K562 (cell line): Measurements from ENCODE around the gene GNG7.

Experiments
- FOXK2 ChIP-seq, 2 experiments: fragments of 450-650 bp; IDR thresholded peaks in 1 of 2; conservative IDR thresholded peaks in 1 of 2; 2 replicates each; pipeline ENCODE4 v1.6.1; 2016; ENCODE audit warnings: low read depth in 2 of 2, mild to moderate bottlenecking in 1 of 2
- SETDB1 ChIP-seq: IDR thresholded peaks from one replicate; pipeline ENCODE4 v1.6.1; 2012; ENCODE audit warnings: low read length, control low read depth, inconsistent platforms
- YY1 ChIP-seq, 3 experiments: IDR thresholded peaks; 2 replicates each; pipeline ENCODE4 v1.6.1; 2011; ENCODE audit warnings: low read length in 2 of 3, mild to moderate bottlenecking in 2 of 3, moderate library complexity in 2 of 3, borderline replicate concordance in 1 of 3, control low read depth in 1 of 3, low read depth in 1 of 3; ENCODE audit not compliant: insufficient read depth in 3 of 3, insufficient replicate concordance in 2 of 3, control insufficient read depth in 1 of 3, insufficient read length in 1 of 3; ENCODE audit errors: extremely low read depth in 1 of 3

DNA sequence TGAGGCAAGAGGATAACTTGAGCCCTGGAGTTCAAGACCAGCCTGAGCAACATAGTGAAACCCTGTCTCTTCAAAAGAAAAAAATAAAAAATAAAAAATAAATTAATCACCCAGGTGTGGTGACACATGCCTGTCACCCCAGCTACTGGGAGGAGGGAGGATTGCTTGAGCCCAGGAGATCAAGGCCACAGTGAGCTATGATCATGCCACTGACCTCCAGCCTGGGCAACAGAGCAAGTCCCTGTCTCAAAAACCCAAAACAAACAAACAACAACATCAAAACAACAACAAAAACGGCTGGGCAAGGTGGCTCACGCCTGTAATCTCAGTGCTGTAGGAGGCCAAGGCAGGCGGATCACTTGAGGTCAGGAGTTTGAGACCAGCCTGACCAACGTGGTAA lies 41.6 kb upstream of the GNG7 start:
- TF ChIP-seq FOXK2 (conservative IDR thresholded peaks at IDR 0.05 in 1 of 2, IDR thresholded peaks at IDR 0.05 in 1 of 2; ENCODE audit: low read depth in 2 of 2) (no peak), YY1 (IDR thresholded peaks at IDR 0.05; ENCODE audit: borderline replicate concordance in 1 of 3, control insufficient read depth in 1 of 3, extremely low read depth in 1 of 3, insufficient read depth in 3 of 3, insufficient read length in 1 of 3, insufficient replicate concordance in 2 of 3, low read depth in 1 of 3, low read length in 2 of 3) (no peak), SETDB1 (no peak)
